Renal cortex interstitium (tissue), 15 donors: ENCODE results near the gene WFDC11. TPM values are rescaled to one million over a fixed set of nuclear protein-coding genes. Genes with fewer than 3 reads are reported as not detected.
"Not testable (repeated sequence)": the region's sequence is repeated elsewhere in the genome, so short reads cannot be mapped to it uniquely, and the experiment has no call there.

ENCODE experiments used
- DNase-seq, 11 donors: peaks; one replicate each; pipeline ENCODE4 v3.0.0-alpha.2; 2013; ENCODE audit warnings: low read depth in 9 of 11, low spot score in 4 of 11; ENCODE audit errors: extremely low read depth in 1 of 11
- long read RNA-seq, 16 experiments: transcript quantifications; one replicate each; lab custom pipeline, GENCODE V29; 2026
- polyA plus RNA-seq, 3 donors: library from polyadenylated mRNA; unstranded; fragments of 120-200 nt; gene quantifications; one replicate each; pipeline ENCODE4 v1.2.1, GENCODE V29; 2013; ENCODE audit not compliant: insufficient read length in 3 of 3

The WFDC11 gene
- polyA plus RNA-seq = not detected
- long read RNA-seq, donor 1 = 0 reads
- long read RNA-seq, donor 2 = 0 reads
- long read RNA-seq, donor 3 = 0 reads
- long read RNA-seq, donor 4 = 0 reads
- long read RNA-seq, donor 5 = 0 reads
- long read RNA-seq, donor 6 = 0 reads
- long read RNA-seq, donor 7 = 0 reads
- long read RNA-seq, donor 8 = 0 reads
- long read RNA-seq, donor 9 = 0 reads
- long read RNA-seq, donor 10 = 0 reads
- long read RNA-seq, donor 11 = 0 reads
- long read RNA-seq, donor 12 = 0 reads
- long read RNA-seq, donor 13 = 0 reads
- long read RNA-seq, donor 14 = 0 reads
- long read RNA-seq, donor 15 = 0 reads
- long read RNA-seq, donor 16 = 0 reads

DNA sequence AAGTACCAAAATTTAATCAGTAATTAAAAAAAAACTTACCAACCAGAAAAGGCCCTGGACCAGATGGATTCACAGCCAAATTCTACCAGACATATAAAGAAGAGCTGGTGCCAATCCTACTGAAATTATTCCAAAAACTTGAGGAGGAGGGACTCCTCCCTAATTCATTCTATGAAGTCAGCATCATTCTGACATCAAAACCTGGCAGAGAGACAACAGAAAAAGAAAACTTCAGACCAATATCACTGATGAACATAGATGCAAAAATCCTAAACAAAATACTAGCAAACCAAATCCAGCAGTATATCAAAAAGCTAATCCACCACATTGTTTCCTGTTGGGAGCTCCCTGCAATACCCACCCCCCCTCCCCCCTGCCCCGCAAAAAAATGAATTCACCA lies at the start of gene WFDC11:
Gene WFDC11, minus strand, starts transcription at position 101 of the 400 bp plus-strand sequence. CDS start 19,639 bp downstream, outside the sequence.
- DNase-seq = no peak

DNA sequence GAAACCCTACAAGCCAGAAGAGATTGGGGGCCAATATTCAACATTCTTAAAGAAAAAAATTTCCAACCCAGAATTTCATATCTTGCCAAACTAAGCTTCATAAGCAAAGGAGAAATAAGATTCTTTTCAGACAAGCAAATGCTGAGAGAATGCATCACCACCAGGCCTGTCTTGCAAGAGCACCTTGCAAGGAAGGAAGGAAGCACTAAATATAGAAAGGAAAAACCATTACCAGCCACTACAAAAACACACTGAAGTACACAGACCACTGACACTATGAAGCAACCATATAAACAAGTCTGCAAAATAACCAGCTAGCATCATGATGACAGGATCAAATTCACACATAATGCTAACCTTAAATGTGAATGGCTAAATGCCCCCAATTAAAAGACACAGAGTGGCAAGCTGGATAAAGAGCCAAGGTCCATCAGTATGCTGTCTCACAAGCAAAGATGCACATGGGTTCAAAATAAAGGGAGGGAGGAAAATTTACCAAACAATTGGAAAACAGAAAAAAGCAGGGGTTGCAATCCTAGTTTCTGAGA lies 46.2 kb upstream of the WFDC11 start:
- DNase-seq = not testable (repeated sequence)

DNA sequence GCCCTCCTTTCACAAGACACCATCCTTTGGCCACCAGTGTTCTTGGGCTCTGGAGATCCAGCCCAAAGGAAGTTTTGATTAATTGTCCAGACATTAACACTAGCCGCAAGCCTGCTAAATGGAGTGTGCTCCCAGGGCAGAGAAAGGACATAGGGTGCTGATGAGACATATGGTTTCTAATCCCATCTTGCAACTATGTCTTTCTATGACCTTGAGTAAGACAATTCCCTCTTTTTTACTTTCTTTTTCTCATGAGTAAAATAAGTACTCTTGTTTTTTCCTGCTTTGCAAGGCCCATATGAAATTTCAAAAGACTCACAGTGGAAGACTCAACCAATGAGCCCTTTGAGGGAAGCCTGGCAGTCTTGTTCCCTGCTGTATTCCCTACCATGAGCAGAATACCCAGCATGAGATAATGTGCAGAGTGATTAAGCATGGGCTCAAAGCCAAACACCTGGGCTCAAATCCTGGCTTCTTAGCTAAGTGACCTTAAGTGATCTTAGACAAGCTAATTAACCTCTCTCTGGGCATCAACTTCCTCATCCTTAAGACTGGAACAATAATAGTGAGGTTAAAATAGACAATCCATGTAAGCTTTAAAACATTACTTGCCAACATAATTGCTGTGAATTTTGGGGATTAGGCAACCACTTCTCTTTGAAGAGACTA lies 35.1 kb upstream of the WFDC11 start, which contains the start of gene WFDC10B:
Gene WFDC10B, minus strand, starts transcription at position 51 of the 669 bp plus-strand sequence. CDS start 19,027 bp downstream, outside the sequence.
- no peak for DNase-seq

DNA sequence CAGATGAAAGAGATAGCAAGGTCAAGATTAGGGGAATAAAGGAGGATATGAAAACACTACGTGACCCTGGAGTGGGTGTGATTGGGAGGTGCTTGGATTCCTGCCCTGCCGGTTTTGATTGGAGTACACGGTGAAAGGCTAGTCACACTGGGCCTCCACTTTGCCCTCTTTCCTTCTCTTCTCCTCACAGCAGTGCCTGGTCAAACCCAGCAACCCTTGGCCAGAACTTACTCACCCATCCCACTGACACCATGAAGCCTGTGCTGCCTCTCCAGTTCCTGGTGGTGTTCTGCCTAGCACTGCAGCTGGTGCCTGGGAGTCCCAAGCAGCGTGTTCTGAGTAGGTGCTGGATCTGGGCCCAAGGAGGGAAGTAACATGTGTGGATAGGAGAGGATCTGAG lies 31.8 kb upstream of the WFDC11 start, which contains the start of gene WFDC13:
Gene WFDC13, plus strand, starts transcription at position 166 of the 400 bp plus-strand sequence. Its CDS starts 86 bp downstream, at position 252.
- no peak for DNase-seq

DNA sequence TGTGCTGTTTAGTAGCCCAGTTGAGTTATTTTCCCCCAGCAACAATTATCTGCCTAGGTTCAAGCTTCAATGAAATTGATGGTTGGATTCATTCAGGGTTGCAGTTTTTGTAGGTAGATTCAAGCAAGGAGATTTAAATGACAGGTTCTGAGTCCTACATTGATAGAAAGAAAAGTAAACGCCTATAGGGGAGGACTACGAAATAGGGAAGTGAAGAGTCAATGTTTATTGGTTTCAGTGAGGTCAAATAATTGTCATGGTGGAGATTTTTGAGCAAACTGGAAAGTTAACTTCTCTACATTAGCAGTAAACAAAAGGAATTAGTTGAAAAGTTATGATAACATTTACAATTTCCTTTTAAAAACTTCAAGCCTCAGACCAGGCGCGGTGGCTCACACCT lies 31.1 kb upstream of the WFDC11 start:
- DNase-seq = no peak

DNA sequence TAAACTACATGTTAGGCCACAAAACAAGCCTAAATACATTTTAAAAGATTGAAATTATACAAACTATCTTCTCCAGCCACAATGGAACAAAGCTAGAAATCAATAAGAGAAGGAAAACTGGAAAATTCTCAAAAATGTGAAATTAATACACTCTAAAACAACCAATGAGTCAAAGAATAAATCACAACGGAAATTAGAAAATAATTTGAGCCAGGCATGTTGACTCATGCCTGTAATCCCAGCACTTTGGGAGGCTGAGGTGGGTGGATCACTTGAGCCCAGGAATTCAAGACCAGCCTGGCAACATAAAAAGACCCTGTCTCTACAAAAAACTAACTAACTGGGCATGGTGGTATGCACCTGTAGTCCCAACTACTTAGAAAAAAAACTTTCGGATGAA lies 25.5 kb upstream of the WFDC11 start:
- no peak for DNase-seq

DNA sequence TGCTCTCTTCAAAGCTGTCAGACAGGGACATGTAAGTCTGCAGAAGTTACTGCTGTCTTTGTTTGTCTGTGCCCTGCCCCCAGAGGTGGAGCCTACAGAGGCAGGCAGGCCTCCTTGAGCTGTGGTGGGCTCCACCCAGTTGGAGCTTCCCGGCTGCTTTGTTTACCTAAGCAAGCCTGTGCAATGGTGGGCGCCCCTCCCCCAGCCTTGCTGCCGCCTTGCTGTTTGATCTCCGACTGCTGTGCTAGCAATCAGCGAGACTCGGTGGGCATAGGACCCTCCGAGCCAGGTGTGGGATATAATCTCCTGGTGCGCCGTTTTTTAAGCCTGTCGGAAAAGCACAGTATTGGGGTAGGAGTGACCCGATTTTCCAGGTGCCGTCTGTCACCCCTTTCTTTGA lies 23.3 kb upstream of the WFDC11 start:
- not testable (repeated sequence) for DNase-seq

DNA sequence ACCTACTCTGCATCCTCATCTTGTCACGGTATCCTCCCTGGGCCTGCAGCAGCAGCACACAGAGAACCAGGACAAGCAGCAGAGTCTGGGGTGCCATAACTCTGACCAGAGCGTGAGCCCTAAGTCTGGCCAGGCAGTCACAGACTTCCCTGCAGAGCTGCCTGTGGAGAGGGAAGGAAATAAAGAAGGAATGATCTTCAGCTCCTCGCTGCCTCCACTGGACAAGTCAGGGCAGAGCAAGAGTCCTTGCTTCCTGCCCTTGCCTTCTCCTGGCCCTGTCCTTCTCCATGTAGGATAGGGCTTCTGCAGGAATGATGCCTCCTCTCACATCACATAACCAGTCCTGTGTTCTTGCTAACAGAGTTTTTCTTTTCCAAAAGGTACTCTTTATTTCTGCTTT lies 15.9 kb upstream of the WFDC11 start:
- DNase-seq = no peak

DNA sequence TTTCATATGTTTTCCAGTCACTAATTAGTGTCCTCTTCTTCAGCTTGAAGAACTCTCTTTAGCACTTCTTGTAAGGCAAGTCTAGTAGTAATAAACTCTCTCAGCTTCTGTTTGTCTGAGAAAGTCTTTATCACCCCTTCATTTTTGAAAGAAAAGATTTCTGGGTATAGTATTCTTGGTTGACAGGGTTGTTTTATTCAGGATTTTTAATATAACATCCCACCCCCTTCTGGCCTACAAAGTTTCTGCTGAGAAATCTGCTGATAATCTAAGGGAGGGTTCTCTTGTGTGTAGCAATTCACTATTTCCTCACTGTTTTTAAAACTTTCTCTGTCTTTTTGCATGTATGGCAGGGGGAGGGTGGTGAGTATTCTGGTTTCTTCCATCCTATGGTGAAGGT lies 9.6 kb upstream of the WFDC11 start:
- no peak for DNase-seq

DNA sequence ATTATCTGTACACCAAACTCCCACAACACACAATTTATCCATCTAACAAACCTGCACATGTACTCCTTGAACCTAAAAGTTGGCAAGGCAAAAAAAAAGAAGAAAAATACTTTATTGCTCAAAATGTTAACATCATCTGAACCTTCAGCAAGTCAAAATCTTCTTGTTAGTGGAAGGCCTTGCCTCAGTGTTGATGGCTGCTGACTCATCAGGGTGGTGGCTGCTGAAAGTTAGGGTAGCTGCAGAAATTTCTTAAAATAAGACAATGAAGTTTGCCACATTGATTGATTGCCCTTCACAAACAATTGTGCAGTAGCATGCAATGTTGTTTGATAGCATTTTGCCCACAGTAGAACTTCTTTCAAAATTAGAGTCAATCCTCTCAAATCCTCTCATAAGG lies 2.7 kb upstream of the WFDC11 start:
- no peak for DNase-seq

DNA sequence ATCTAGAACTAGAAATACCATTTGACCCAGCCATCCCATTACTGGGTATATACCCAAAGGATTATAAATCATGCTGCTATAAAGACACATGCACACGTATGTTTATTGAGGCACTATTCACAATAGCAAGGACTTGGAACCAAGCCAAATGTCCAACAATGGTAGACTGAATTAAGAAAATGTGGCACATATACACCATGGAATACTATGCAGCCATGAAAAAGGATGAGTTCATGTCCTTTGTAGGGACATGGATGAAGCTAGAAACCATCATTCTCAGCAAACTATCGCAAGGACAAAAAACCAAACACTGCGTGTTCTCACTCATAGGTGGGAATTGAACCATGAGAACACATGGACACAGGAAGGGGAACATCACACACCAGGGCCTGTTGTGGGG lies 13.0 kb downstream of the WFDC11 start:
- DNase-seq = not testable (repeated sequence)

DNA sequence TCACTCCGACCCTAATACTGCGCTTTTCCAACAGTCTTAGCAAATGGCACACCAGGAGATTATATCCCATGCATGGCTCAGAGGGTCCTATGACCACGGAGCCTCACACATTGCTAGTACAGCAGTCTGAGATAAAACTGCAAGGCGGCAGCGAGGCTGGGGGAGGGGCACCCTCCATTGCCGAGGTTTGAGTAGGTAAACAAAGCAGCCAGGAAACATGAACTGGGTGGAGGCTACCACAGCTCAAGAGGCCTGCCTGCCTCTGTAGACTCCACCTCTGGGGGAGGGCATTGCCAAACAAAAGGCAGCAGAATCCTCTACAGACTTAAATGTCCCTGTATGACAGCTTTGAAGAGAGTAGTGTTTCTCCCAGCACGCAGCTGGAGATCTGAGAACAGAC lies 18.3 kb downstream of the WFDC11 start:
- DNase-seq = not testable (repeated sequence)

DNA sequence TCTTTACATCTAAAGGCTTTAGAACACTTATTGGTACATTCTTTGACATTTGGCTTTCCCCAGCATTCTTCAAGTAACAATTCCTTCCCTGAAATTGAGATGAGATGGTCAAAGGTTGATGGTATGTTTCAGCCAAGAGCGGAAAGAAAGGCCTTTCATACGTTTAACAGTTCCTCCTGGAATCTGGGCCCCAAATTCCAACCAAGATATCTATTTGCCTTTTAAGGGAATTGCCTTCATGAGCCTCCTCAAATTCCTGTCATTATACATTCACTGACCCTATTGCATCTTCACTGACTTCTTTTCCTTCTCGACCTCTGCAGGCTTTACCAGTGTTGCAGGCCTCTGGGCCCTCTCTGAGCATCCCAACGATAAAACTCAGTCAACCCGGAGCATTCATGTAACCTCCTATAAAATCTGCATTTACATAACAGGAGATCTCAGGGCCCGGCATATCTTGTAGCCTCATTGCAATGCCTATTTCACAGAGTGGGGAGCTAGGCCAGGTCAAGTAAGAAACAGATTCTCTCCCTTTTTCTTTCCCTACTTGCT lies 20.7 kb downstream of the WFDC11 start:
- no peak for DNase-seq

DNA sequence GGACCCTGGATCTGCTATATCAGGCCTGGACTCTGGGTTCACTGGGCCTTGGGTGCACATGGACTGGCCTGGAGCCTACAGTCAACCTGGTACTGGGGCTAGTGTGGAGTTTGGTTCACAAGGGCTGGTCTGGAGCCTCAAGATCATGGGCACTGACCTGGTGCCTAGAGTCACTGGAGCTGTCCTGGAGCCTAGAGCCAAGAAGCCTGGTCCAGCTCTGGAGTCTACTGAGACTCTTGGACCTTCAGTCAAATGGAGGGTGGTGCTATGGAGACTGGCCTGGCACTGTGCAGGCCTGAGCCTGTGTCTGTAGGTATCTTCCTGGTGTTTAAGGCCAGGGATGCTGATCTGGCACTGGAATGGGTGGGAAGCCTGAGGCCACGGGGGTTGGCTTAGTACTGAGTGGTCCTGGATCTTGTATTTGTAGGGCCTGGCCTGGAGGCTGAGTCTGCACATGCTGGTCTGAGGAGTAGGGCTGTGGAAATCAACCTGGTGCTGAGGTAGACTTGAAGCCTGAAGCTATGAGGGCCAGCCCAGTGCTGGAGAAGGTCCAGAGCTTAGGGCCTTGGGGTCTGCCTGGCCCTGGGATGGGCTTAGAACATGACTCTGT lies 22.5 kb downstream of the WFDC11 start:
- no peak for DNase-seq

DNA sequence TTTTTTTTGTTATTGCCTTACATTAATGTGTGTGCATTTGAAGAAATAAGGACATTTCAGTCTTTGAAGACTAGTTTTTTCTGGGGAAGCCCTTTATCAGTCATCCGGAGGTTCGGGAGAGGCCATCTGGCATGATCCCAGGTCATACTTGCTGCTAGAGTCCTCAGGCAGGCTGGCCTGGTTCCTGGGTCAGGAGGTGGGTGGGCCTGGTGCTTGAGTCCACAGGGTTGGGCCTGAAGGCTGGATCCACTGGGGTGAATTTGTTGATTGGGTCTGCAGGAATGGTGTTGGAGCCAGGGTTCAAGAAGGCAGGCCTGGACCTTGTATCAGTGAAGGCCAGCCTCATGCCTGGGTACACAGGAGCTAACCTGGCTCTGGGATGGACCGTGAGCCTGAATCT lies 23.2 kb downstream of the WFDC11 start:
- DNase-seq = no peak

DNA sequence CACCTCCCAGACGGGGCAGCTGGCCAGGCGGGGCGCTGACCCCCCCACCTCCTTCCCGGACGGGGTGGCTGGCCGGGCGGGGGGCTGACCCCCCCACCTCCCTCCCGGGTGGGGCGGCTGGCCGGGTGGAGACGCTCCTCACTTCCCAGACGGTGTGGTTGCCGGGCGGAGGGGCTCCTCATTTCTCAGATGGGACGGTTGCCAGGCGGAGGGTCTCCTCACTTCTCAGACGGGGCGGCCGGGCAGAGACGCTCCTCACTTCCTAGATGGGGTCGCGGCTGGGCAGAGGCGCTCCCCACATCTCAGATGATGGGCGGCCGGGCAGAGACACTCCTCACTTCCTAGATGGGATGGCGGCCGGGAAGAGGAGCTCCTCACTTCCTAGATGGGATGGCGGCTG lies 24.2 kb downstream of the WFDC11 start:
- not testable (repeated sequence) for DNase-seq

DNA sequence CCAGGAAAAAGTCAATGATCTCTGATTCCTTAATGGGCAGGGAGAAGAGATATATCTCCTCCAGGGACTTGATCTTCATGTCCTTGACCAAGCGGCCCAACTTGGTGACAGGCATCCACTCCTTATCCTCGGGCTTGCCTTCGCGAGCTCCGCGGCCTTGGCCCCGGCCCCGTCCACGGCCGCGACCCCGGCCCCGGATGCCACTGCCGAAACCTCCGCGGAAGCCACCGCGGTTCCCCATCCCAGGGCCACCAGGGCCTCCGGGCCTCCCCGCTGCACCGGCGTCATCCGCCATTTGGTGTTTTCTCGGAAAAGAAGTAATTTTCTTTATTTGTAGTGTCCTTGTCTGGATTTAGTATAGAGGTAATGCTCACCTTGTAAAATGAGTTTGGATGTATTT lies 29.0 kb downstream of the WFDC11 start:
- DNase-seq = not testable (repeated sequence)

DNA sequence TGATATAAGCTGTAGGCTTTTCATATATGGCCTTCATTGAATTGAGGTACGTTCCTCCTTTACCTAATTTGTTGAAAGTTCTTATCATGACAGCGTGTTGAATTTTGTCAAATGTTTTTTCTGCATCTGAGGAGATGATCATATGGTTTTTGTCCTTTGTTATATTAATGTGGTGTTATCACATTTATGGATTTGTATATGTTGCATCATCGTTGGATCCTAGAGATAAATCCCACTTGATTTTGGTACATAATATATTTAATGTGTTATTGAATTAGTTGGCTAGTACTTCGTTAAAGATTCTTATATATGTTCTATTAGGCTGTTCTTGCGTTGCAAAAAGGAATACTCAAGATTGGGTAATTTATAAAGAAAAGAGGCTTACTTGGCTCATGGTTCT lies 30.4 kb downstream of the WFDC11 start:
- no peak for DNase-seq

DNA sequence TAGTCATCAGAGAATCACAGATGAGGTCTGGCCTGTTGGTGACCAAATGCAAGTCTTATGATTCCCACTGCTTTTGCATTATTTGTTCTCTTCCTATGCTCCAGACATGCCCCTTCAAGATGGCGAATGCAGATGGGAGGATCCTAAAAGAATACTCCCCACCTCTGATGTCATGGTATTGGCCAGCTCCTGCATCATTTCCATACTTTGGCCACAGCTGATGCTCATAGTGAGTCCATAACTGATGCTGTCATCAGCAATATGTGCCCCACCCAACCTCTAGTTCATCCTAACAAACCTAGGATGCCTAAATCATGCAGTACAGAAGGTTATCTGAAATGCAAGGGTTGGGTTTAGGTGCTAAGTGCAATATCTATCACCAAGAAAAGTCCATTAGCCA lies 33.5 kb downstream of the WFDC11 start:
- DNase-seq = no peak
